Stomach (tissue), 9 donors: Measurements from ENCODE around the gene CERKL. TPM values are rescaled to one million over a fixed set of nuclear protein-coding genes. Genes with fewer than 3 reads are reported as not detected.

ENCODE experiments used
- DNase-seq, 2 donors: peaks; one replicate each; pipeline versions ENCODE4 v3.0.0 to v3.0.0-alpha.2; 2013 to 2019
- H3K27ac ChIP-seq, 5 donors: fragments of 200-600 bp in 4 of 5; sonication (generic) in 4 of 5; one replicate each; pipeline ENCODE4 v1.5.1; 2013 to 2019; ENCODE audit warnings: mild to moderate bottlenecking in 1 of 5, moderate library complexity in 1 of 5
- H3K27me3 ChIP-seq, 3 donors: fragments of 200-600 bp; sonication (generic); one replicate each; pipeline ENCODE4 v1.5.1; 2017 to 2019; ENCODE audit warnings: mixed run types in 1 of 3
- H3K36me3 ChIP-seq, 4 donors: fragments of 200-600 bp; sonication (generic); 1 replicate in 3 of 4; 2 replicates in 1 of 4; pipeline ENCODE4 v1.5.1; 2016 to 2019
- H3K4me1 ChIP-seq, 4 donors: fragments of 200-600 bp; sonication (generic); one replicate each; pipeline ENCODE4 v1.5.1; 2016 to 2019
- H3K4me3 ChIP-seq, 4 donors: fragments of 200-600 bp; sonication (generic) in 3 of 4; one replicate each; pipeline ENCODE4 v1.5.1; 2016 to 2019; ENCODE audit warnings: mild to moderate bottlenecking in 1 of 4
- H3K9me3 ChIP-seq, 4 donors: fragments of 200-600 bp; sonication (generic); one replicate each; pipeline ENCODE4 v1.5.1; 2016 to 2019
- EP300 ChIP-seq: sonication (generic); formaldehyde crosslinking; IDR thresholded peaks from one replicate; pipeline ENCODE4 v1.6.1; 2017; ENCODE audit warnings: antibody characterized with exemption
- POLR2A ChIP-seq, 4 donors: fragments of 450-650 bp; IDR thresholded peaks; one replicate each; pipeline ENCODE4 v1.6.1; 2016; ENCODE audit warnings: antibody characterized with exemption in 4 of 4, control low read depth in 2 of 4, mild to moderate bottlenecking in 1 of 4, moderate library complexity in 1 of 4
- POLR2AphosphoS5 ChIP-seq, 3 donors: sonication (generic); formaldehyde crosslinking; IDR thresholded peaks; one replicate each; pipeline ENCODE4 v1.6.1; 2016; ENCODE audit warnings: antibody characterized with exemption in 3 of 3
- WGBS, 5 donors: extraction: QIAGEN DNeasy Blood & Tissue Kit in 3 of 5; methylation state at CpG; one replicate each; pipeline versions ENCODE4 v1.1.5 to v1.1.7; 2013 to 2018; 5-methylcytosine and 5-hydroxymethylcytosine counted together
- intact Hi-C: fragments of 100-400 bp; cut with DNase I; formaldehyde crosslinking; loops from one replicate; pipeline ENCODE4 v1.15.1; 2023; ENCODE audit warnings: low total_unique reads
- polyA plus RNA-seq, 3 donors: library from polyadenylated mRNA; stranded (reverse); fragments of 200-250 nt; gene quantifications; one replicate each; pipeline ENCODE4 v1.2.3, GENCODE V29; 2013
- total RNA-seq, 5 donors: library from RNA; depleted of rRNA; stranded (reverse); fragments of >200 nt; gene quantifications; one replicate each; pipeline versions ENCODE4 v1.1.0 to v1.2.3, GENCODE V29; 2014 to 2016
- TF ChIP-seq, protein P1 (sequence below), 7 experiments: fragments of 450-650 bp in 4 of 7; fragments of 200-600 bp in 3 of 7; sonication (generic) in 3 of 7; IDR thresholded peaks; one replicate each; pipeline ENCODE4 v1.5.1; 2016 to 2019; ENCODE audit warnings: antibody characterized with exemption in 7 of 7, control low read depth in 2 of 7, mild to moderate bottlenecking in 1 of 7
- donor health status: healthy with polysubstance abuse.
- donor health status: Bipolar disorder and iron deficiency.
- donor health status: healthy.

CERKL gene
- total and polyA plus RNA-seq, 8 donors, result 0.05 to 1.3 (median 0.28) TPM; not detected in 4

- Histone ChIP-seq H3K27ac (no peak overlapping the region), H3K9me3 (peaks cover 0 to 2% (median 0%) of the 10 kb centered on the region in 4 donors), H3K36me3 (no peaks in the 10 kb centered on the region), H3K27me3 (peaks cover 38 to 92% (median 68%) of the 10 kb centered on the region in 3 donors), H3K4me3 (peak overlapping the region in 2 of 4 donors; percentile 13 to 45), H3K4me1 (peaks cover 23 to 53% (median 39%) of the 10 kb centered on the region in 4 donors)
- TF ChIP-seq POLR2A (IDR thresholded peaks at IDR 0.05), result no peak
- no peak for TF ChIP-seq EP300
- TF ChIP-seq POLR2AphosphoS5 (IDR thresholded peaks at IDR 0.05), result no peak
- TF ChIP-seq, protein P1, sequence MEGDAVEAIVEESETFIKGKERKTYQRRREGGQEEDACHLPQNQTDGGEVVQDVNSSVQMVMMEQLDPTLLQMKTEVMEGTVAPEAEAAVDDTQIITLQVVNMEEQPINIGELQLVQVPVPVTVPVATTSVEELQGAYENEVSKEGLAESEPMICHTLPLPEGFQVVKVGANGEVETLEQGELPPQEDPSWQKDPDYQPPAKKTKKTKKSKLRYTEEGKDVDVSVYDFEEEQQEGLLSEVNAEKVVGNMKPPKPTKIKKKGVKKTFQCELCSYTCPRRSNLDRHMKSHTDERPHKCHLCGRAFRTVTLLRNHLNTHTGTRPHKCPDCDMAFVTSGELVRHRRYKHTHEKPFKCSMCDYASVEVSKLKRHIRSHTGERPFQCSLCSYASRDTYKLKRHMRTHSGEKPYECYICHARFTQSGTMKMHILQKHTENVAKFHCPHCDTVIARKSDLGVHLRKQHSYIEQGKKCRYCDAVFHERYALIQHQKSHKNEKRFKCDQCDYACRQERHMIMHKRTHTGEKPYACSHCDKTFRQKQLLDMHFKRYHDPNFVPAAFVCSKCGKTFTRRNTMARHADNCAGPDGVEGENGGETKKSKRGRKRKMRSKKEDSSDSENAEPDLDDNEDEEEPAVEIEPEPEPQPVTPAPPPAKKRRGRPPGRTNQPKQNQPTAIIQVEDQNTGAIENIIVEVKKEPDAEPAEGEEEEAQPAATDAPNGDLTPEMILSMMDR (IDR thresholded peaks at IDR 0.05), result no peak
- no peak for DNase-seq
- intact Hi-C loops, result no loop called here
- 5 to 12% (median 11%) methylated on average over 25 to 26 of the region's 26 CpGs for WGBS, 5 donors
Measured at GRCh38 chr2:181684454-181685149, 27.7 kb upstream of the CERKL start.

DNA sequence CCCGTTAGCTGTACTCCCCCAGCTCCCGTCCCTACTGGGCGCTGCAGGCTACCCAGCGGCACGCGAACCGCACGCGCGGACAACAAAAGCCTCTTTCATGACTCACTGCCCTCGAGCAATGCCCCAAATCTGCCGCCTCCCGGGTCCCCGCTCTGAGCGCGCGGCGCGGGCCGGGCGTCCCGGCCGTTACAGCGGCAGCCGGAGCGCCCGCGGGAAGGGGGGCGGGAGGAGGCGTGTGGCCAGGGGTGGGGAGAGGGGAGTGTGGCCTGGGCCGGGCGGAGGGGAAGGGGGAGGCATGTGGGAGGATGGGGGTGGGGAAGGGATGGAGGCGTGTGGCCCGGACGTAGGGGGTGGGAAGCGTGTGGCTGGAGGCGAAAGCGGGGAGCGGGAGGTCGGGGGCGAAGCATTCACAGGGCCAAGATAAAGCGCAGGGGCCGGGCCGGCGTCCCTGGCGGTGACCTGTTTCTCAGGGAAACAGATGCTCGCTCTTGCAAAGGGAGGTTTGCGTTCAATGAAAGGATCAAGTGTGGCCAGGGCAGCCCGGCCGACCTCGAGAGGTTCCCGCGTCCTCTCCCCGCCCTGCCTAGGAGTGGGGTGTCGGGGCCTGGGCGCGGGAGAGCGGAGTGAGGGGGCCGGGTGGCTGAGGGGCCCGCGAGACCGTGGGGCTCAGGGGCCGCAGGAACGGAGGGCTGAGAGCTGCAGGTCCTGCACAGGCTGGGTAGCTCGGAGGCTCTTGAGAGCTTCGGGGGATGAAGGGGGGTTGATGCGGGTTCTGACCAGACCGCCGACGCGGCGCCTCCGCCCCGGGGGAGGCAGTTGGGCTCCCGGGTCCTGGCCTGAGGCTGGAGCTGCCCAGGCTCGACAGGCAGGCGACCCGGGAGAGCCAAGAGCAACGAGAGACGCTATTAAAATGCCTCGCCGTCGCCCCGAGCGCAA lies 26.9 kb upstream of the CERKL start:
- TF ChIP-seq EP300 (no peak), POLR2A (IDR thresholded peaks at IDR 0.05) (no peak), POLR2AphosphoS5 (IDR thresholded peaks at IDR 0.05) (no peak)
- TF ChIP-seq, protein P1 (IDR thresholded peaks at IDR 0.05), result no peak
- Histone ChIP-seq H3K4me1 (peaks cover 23 to 53% (median 39%) of the 10 kb centered on the region in 4 donors), H3K36me3 (no peaks in the 10 kb centered on the region), H3K4me3 (peak overlapping the region; percentile 13 to 45 (median 23)), H3K9me3 (peaks cover 0 to 10% (median under 1%) of the 10 kb centered on the region in 4 donors), H3K27ac (no peak overlapping the region), H3K27me3 (peaks cover 46 to 95% (median 76%) of the 10 kb centered on the region in 3 donors)
- 2 to 5% (median 2%) methylated on average over 50 to 84 of the region's 85 CpGs for WGBS, 5 donors
- intact Hi-C loops, result no loop called here
- peak in 1 of 2 donors; percentile 43 for DNase-seq

DNA sequence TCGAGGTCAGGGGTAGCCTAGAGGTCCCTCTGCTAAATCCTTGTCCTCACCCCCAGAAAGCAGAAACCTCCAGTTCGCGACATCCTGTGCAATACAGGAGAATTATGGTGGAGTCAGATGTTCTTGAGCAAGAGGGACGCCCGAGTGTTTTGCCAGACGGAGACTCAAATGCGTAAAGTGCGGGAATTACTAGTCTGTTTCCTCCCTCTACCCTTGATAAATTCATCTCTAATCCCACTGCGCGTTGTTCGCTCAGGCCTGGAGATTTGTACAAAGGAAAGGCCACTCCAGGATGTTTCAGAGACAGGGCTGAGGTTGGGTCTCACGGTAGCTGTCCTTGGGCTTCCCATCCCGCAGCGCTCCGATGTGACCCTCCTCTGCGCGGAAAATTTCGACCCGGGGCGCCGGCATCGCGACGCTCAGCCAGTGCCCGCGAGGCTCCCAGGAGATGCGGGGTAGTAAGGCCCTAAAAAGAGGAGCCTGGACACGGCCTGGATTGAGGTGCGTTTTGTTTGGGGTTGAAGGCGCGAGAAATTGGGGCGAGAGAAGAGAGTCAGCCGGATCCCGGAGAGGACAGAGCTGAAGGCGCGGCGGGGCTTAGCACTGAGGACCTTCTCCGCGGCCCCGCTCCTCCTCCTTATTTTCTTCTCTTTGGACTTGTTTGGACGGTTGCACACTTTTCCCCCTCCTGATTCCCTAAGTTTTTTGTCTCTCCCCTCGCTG lies 26.1 kb upstream of the CERKL start:
- 3 to 9% (median 4%) methylated on average over 34 to 42 of the region's 42 CpGs for WGBS, 5 donors
- Histone ChIP-seq H3K36me3 (no peaks in the 10 kb centered on the region), H3K4me1 (peaks cover 23 to 53% (median 41%) of the 10 kb centered on the region in 4 donors), H3K27me3 (peaks cover 51 to 98% (median 78%) of the 10 kb centered on the region in 3 donors), H3K9me3 (peaks cover 0 to 18% (median 6%) of the 10 kb centered on the region in 4 donors), H3K4me3 (peak overlapping the region; percentile 5 to 45 (median 21)), H3K27ac (no peak overlapping the region)
- intact Hi-C loops, result no loop called here
- TF ChIP-seq POLR2AphosphoS5 (IDR thresholded peaks at IDR 0.05) (no peak), POLR2A (IDR thresholded peaks at IDR 0.05) (no peak), EP300 (no peak)
- TF ChIP-seq, protein P1 (IDR thresholded peaks at IDR 0.05), result no peak
- DNase-seq, result no peak
